ENCODE results near the gene SDHAF2.

Gene SDHAF2

DNA sequence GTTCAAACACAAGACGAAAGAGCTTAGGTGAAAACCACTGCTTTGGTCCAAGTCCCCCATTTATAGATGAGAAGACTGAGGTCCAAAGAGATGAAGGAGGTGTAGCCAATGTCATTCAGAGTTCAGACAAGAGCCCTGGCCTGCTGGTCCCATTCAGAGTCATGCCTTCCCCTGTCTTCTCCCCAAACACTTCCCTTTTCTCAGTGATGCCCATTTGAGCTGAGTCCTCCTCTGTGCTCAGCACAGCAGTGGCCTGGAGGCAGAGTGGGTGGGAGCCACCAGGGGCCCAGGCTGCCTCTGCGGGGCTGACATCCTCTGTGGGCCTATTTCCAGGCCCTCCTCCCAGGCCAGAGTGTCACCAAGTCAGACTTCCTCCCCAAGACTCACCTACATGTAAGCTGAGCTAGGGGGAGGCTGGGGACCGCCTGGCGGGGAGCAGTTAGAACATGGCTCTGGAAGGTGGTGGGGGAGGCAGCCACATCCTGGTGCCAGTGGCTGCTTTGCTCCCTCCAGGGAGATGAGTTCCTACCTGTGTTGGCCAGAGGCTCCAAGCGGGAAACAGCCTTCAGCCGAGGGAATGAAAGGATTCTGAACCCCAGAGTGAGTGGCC lies 56.2 kb downstream of the SDHAF2 start:
- TF ChIP-seq, protein P1, sequence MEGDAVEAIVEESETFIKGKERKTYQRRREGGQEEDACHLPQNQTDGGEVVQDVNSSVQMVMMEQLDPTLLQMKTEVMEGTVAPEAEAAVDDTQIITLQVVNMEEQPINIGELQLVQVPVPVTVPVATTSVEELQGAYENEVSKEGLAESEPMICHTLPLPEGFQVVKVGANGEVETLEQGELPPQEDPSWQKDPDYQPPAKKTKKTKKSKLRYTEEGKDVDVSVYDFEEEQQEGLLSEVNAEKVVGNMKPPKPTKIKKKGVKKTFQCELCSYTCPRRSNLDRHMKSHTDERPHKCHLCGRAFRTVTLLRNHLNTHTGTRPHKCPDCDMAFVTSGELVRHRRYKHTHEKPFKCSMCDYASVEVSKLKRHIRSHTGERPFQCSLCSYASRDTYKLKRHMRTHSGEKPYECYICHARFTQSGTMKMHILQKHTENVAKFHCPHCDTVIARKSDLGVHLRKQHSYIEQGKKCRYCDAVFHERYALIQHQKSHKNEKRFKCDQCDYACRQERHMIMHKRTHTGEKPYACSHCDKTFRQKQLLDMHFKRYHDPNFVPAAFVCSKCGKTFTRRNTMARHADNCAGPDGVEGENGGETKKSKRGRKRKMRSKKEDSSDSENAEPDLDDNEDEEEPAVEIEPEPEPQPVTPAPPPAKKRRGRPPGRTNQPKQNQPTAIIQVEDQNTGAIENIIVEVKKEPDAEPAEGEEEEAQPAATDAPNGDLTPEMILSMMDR (IDR thresholded peaks at IDR 0.05; ENCODE audit: low read length) = no peak
- no peak for TF ChIP-seq EZH2 (IDR thresholded peaks at IDR 0.05; ENCODE audit: borderline replicate concordance, low read length)
- no peak overlapping the region for H3K4me2 ChIP-seq (ENCODE audit: low read length)
- no peaks in the 10 kb centered on the region for H4K20me1 ChIP-seq (ENCODE audit: insufficient read depth, low read length)
- H3K4me3 ChIP-seq (ENCODE audit: low read depth, low read length, poor library complexity, severe bottlenecking) = no peak overlapping the region
- no peak overlapping the region for H3K27ac ChIP-seq (ENCODE audit: low read depth, low read length, poor library complexity, severe bottlenecking)
- H3K79me2 ChIP-seq (ENCODE audit: insufficient read depth, low read length) = no peaks in the 10 kb centered on the region
- no peak overlapping the region for H3K9ac ChIP-seq (ENCODE audit: low read length)
- no peaks in the 10 kb centered on the region for H3K9me2 ChIP-seq (ENCODE audit: low read depth, low read length)
- H3K27me3 ChIP-seq (ENCODE audit: insufficient read depth, low read length) = peaks cover 13% of the 10 kb centered on the region; the same call in 1 of the 2 replicates
- no peaks in the 10 kb centered on the region for H3K36me3 ChIP-seq (ENCODE audit: insufficient read depth, low read length)
- no peaks in the 10 kb centered on the region for H3F3A ChIP-seq (ENCODE audit: insufficient read depth, low read length)
- H3K4me1 ChIP-seq (ENCODE audit: insufficient read depth, low read length, severe bottlenecking) = no peaks in the 10 kb centered on the region
- no peak overlapping the region for H2AFZ ChIP-seq (ENCODE audit: low read length)
- no peaks in the 10 kb centered on the region for H3K9me3 ChIP-seq (ENCODE audit: low read length)

DNA sequence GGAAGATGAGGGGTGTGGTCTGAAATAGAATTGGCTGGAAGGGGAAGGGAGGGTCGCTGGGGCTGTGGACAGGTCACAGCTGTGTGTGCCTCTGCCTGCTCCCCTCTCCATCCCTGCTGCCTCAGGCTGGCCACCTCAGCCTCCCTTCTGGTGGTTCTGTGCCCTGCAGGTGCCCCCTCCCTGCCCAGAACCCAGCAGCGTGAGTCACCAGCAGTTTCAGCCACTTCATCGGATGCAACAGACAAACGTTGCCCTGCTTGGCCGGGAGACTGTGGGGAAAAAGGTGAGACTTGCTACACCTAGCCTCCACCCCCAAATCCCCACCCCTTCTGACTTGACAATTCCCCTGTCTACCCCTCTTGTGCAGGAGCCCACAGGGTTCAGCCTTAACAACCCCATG lies 56.9 kb downstream of the SDHAF2 start:
- H3K9me2 ChIP-seq (ENCODE audit: low read depth, low read length) = no peaks in the 10 kb centered on the region
- no peaks in the 10 kb centered on the region for H3K4me1 ChIP-seq (ENCODE audit: insufficient read depth, low read length, severe bottlenecking)
- H3K79me2 ChIP-seq (ENCODE audit: insufficient read depth, low read length) = no peaks in the 10 kb centered on the region
- no peak overlapping the region for H2AFZ ChIP-seq (ENCODE audit: low read length)
- peaks cover 13% of the 10 kb centered on the region; the same call in 1 of the 2 replicates for H3K27me3 ChIP-seq (ENCODE audit: insufficient read depth, low read length)
- H3K27ac ChIP-seq (ENCODE audit: low read depth, low read length, poor library complexity, severe bottlenecking) = no peak overlapping the region
- H3K9me3 ChIP-seq (ENCODE audit: low read length) = no peaks in the 10 kb centered on the region
- H3F3A ChIP-seq (ENCODE audit: insufficient read depth, low read length) = no peaks in the 10 kb centered on the region
- H3K36me3 ChIP-seq (ENCODE audit: insufficient read depth, low read length) = no peaks in the 10 kb centered on the region
- TF ChIP-seq EZH2 (IDR thresholded peaks at IDR 0.05; ENCODE audit: borderline replicate concordance, low read length) = no peak
- TF ChIP-seq, protein P1 (IDR thresholded peaks at IDR 0.05; ENCODE audit: low read length) = no peak
- no peak overlapping the region for H3K4me3 ChIP-seq (ENCODE audit: low read depth, low read length, poor library complexity, severe bottlenecking)
- H4K20me1 ChIP-seq (ENCODE audit: insufficient read depth, low read length) = no peaks in the 10 kb centered on the region
- H3K4me2 ChIP-seq (ENCODE audit: low read length) = no peak overlapping the region
- H3K9ac ChIP-seq (ENCODE audit: low read length) = no peak overlapping the region

DNA sequence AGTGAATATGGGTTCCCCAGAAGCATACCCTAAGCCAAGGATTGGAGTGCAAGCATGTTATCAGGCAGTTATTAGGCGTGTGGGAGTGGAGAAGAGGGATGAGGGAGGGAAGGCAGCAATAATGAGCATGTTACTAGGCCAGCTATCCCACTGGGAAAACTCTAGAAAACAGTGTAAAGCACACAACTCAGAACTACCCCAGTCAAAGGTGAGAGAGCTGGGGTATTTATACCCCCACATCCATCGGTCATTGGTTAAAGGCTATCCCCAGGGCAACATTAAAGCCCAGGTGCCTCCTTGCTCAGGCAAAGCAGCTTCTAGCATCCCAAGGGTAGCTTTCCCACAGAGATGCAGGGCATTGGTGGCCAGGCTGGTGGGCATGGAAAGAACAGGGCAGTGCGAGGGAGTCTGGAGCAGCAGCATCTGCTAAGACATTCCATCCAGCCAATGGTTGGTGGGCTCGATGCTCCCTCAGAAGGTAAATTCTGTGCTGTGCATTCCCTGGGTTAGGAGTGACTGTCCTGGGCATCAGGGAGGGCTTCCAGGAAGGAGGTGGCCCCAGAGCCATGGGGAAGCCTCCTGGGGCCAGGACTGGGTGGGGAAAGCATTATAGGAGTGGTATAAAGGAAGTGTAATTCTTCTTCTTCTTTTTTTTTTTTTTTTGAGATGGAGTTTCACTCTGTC lies 57.6 kb downstream of the SDHAF2 start:
- Histone ChIP-seq H3K4me1 (ENCODE audit: insufficient read depth, low read length, severe bottlenecking) (no peaks in the 10 kb centered on the region), H3K79me2 (ENCODE audit: insufficient read depth, low read length) (no peaks in the 10 kb centered on the region), H3K9me2 (ENCODE audit: low read depth, low read length) (no peaks in the 10 kb centered on the region), H3K9me3 (ENCODE audit: low read length) (no peaks in the 10 kb centered on the region), H4K20me1 (ENCODE audit: insufficient read depth, low read length) (no peaks in the 10 kb centered on the region), H3K4me2 (ENCODE audit: low read length) (no peak overlapping the region), H3K27ac (ENCODE audit: low read depth, low read length, poor library complexity, severe bottlenecking) (no peak overlapping the region), H3K36me3 (ENCODE audit: insufficient read depth, low read length) (no peaks in the 10 kb centered on the region), H3F3A (ENCODE audit: insufficient read depth, low read length) (no peaks in the 10 kb centered on the region), H3K27me3 (ENCODE audit: insufficient read depth, low read length) (peaks cover 13% of the 10 kb centered on the region; the same call in 1 of the 2 replicates), H3K9ac (ENCODE audit: low read length) (no peak overlapping the region), H2AFZ (ENCODE audit: low read length) (no peak overlapping the region), H3K4me3 (ENCODE audit: low read depth, low read length, poor library complexity, severe bottlenecking) (no peak overlapping the region)
- TF ChIP-seq, protein P1 (IDR thresholded peaks at IDR 0.05; ENCODE audit: low read length) = no peak
- TF ChIP-seq EZH2 (IDR thresholded peaks at IDR 0.05; ENCODE audit: borderline replicate concordance, low read length) = no peak
